ENCODE measurements around the gene XYLT1. TPM values are rescaled to one million over a fixed set of nuclear protein-coding genes. Genes with fewer than 3 reads are reported as not detected.

Gene XYLT1
- total and polyA plus RNA-seq, 10 of the 15 experiments (the other 5 are each of a cell fraction or from before 2014, with no cell fraction given): 0.88 to 14.8 (median 5.8) TPM

- TF ChIP-seq, protein P1, sequence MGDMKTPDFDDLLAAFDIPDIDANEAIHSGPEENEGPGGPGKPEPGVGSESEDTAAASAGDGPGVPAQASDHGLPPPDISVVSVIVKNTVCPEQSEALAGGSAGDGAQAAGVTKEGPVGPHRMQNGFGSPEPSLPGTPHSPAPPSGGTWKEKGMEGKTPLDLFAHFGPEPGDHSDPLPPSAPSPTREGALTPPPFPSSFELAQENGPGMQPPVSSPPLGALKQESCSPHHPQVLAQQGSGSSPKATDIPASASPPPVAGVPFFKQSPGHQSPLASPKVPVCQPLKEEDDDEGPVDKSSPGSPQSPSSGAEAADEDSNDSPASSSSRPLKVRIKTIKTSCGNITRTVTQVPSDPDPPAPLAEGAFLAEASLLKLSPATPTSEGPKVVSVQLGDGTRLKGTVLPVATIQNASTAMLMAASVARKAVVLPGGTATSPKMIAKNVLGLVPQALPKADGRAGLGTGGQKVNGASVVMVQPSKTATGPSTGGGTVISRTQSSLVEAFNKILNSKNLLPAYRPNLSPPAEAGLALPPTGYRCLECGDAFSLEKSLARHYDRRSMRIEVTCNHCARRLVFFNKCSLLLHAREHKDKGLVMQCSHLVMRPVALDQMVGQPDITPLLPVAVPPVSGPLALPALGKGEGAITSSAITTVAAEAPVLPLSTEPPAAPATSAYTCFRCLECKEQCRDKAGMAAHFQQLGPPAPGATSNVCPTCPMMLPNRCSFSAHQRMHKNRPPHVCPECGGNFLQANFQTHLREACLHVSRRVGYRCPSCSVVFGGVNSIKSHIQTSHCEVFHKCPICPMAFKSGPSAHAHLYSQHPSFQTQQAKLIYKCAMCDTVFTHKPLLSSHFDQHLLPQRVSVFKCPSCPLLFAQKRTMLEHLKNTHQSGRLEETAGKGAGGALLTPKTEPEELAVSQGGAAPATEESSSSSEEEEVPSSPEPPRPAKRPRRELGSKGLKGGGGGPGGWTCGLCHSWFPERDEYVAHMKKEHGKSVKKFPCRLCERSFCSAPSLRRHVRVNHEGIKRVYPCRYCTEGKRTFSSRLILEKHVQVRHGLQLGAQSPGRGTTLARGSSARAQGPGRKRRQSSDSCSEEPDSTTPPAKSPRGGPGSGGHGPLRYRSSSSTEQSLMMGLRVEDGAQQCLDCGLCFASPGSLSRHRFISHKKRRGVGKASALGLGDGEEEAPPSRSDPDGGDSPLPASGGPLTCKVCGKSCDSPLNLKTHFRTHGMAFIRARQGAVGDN (IDR thresholded peaks at IDR 0.05): no peak
- TF ChIP-seq SMAD5 (IDR thresholded peaks at IDR 0.05; ENCODE audit: low read depth): no peak
Observed at GRCh38 chr16:17160920-17161431, 309.8 kb downstream of the XYLT1 start (continued).

DNA sequence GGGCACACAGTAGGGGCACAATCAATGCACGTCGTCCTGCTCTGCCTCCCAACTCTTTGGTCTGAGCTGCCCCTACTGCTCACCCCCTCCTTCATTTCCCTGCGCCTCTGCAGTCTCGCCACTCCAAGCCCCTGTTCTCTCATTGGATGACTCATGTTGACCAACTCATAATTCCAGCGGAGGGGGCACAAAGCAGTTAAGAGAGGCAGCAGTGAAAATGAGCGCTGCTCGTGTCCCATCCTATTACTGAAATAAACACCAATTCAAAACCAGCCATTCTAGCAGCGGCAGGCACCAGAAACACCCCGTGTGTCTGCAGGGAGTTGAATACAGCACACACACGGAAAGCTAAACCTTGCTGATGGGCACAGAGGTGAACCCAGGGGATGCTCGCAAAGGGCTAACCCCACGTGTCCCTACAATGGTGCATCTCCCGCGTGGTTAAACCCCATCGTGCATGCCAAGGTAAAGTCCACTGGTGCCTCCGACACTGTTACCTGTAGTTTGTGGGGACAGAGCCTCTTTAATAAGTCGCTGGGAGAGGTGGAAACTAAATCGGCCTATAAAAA, 310.4 kb downstream of the XYLT1 start:
- in situ Hi-C loops (cut with MboI): no loop called here
- Histone ChIP-seq H3K79me2 (ENCODE audit: control insufficient read depth, insufficient read depth, low read length) (no peaks in the 10 kb centered on the region), H3K27ac (ENCODE audit: control insufficient read depth, insufficient read depth) (no peak overlapping the region), H3K36me3 (ENCODE audit: control insufficient read depth in 2 of 2, insufficient read depth in 2 of 2, low read length in 1 of 2) (no peaks in the 10 kb centered on the region), H3K9me3 (replicated peaks; ENCODE audit: control insufficient read depth, insufficient read depth, low read length) (no peaks in the 10 kb centered on the region), H2AFZ (ENCODE audit: control insufficient read depth, low read depth, low read length) (no peak overlapping the region), H3K27me3 (replicated peaks in 1 of 2; ENCODE audit: control insufficient read depth in 2 of 2, insufficient read depth in 2 of 2, low read length in 1 of 2) (no peaks in the 10 kb centered on the region), H4K20me1 (ENCODE audit: control insufficient read depth, insufficient read depth) (no peaks in the 10 kb centered on the region), H3K4me1 (ENCODE audit: control insufficient read depth, insufficient read depth, low read length) (peaks cover 13% of the 10 kb centered on the region), H3K4me2 (ENCODE audit: control insufficient read depth, insufficient read depth) (no peak overlapping the region), H3K9ac (ENCODE audit: control insufficient read depth, insufficient read depth, low read length) (no peak overlapping the region), H3K4me3 (no peak overlapping the region)
- DNase-seq (ENCODE audit: low read depth, low spot score): no peak
- FAIRE-seq: no peak
- WGBS (ENCODE audit: insufficient coverage, insufficient replicate concordance, low lambda C conversion rate, missing lambda C conversion rate): 60% methylated on average over 18 of the region's 18 CpGs
- SMC1A ChIA-PET (ENCODE audit: uncharacterized antibody, unreplicated experiment): interaction anchor here (0.8 to 1.0 kb wide), 2 partner anchors 10 to 141 kb away, joined by 3 read pairs; no protein-coding TSS in a partner anchor
- intact Hi-C loops (cut with micrococcal nuclease; ENCODE audit: unreplicated experiment): no loop called here
- CTCF ChIA-PET: interaction anchor here (1.1 to 1.3 kb wide), 2 partner anchors 12 to 298 kb away, joined by 3 to 4 read pairs; no protein-coding TSS in a partner anchor
- POLR2A ChIA-PET: no interaction called here
- TF ChIP-seq FOS (IDR thresholded peaks at IDR 0.05; ENCODE audit: borderline replicate concordance, extremely low read depth, insufficient read length) (no peak), WRNIP1 (IDR thresholded peaks at IDR 0.05; ENCODE audit: borderline replicate concordance, low read depth, low read length) (no peak), SMAD5 (IDR thresholded peaks at IDR 0.05; ENCODE audit: low read depth) (no peak), STAT3 (IDR thresholded peaks at IDR 0.05; ENCODE audit: low read depth, low read length) (no peak), RCOR1 (conservative IDR thresholded peaks at IDR 0.05; ENCODE audit: low read depth, low read length) (no peak), SMC3 (IDR thresholded peaks at IDR 0.05; ENCODE audit: borderline replicate concordance, low read length) (no peak), ASH2L (IDR thresholded peaks at IDR 0.05; ENCODE audit: borderline replicate concordance, low read depth) (no peak), CBX3 (IDR thresholded peaks at IDR 0.05; ENCODE audit: borderline replicate concordance, low read depth) (no peak), ZBED1 (IDR thresholded peaks at IDR 0.05; ENCODE audit: borderline replicate concordance) (no peak), ZNF384 (IDR thresholded peaks at IDR 0.05; ENCODE audit: borderline replicate concordance, low read depth, low read length) (no peak), SREBF2 (IDR thresholded peaks at IDR 0.05; ENCODE audit: low read length) (no peak), BACH1 (IDR thresholded peaks at IDR 0.05; ENCODE audit: borderline replicate concordance) (no peak), YBX1 (IDR thresholded peaks at IDR 0.05) (no peak), NR2C1 (IDR thresholded peaks at IDR 0.05) (no peak), SRF (IDR thresholded peaks at IDR 0.05; ENCODE audit: low read depth in 2 of 2, low read length in 2 of 2) (no peak)
- TF ChIP-seq, protein P2, sequence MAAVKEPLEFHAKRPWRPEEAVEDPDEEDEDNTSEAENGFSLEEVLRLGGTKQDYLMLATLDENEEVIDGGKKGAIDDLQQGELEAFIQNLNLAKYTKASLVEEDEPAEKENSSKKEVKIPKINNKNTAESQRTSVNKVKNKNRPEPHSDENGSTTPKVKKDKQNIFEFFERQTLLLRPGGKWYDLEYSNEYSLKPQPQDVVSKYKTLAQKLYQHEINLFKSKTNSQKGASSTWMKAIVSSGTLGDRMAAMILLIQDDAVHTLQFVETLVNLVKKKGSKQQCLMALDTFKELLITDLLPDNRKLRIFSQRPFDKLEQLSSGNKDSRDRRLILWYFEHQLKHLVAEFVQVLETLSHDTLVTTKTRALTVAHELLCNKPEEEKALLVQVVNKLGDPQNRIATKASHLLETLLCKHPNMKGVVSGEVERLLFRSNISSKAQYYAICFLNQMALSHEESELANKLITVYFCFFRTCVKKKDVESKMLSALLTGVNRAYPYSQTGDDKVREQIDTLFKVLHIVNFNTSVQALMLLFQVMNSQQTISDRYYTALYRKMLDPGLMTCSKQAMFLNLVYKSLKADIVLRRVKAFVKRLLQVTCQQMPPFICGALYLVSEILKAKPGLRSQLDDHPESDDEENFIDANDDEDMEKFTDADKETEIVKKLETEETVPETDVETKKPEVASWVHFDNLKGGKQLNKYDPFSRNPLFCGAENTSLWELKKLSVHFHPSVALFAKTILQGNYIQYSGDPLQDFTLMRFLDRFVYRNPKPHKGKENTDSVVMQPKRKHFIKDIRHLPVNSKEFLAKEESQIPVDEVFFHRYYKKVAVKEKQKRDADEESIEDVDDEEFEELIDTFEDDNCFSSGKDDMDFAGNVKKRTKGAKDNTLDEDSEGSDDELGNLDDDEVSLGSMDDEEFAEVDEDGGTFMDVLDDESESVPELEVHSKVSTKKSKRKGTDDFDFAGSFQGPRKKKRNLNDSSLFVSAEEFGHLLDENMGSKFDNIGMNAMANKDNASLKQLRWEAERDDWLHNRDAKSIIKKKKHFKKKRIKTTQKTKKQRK (IDR thresholded peaks at IDR 0.05; ENCODE audit: low read depth, low read length): no peak
- no TSS peak for BruUV-seq (replicated peaks)
- no peak for ATAC-seq
- RAD21 ChIA-PET (ENCODE audit: unreplicated experiment): no interaction called here

All from GM12878 (cell line).